Measurements from ENCODE around the gene RPTOR.
"Not testable (repeated sequence)": the region's sequence is repeated elsewhere in the genome, so short reads cannot be mapped to it uniquely, and the experiment has no call there.

Gene RPTOR

DNA sequence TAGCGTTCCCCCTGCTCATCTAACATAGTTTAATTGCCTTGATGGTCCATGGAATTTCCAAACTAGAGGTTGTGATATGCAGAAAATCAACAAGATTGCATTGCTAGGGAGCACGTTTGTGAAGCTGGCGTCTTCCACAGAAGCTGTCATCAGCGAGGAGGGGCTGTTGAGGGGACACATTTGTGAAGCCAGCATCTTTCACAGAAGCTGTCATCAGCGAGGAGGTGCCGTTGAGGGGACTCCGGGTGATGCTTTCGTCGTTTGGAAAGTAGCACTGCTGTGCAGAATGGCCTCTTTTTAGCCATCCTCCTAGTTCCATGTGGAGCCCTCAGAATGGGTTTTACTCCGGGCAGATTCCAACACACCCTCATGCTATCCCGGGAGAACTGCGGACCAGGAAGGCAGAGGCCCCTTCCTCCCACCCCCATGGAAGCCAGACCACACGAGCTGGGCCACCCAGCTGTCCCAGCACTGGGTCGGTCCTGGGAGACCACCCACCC, 327.4 kb downstream of the RPTOR start:
- no peak for DNase-seq (ENCODE audit: low spot score)
- TF ChIP-seq, protein P1, sequence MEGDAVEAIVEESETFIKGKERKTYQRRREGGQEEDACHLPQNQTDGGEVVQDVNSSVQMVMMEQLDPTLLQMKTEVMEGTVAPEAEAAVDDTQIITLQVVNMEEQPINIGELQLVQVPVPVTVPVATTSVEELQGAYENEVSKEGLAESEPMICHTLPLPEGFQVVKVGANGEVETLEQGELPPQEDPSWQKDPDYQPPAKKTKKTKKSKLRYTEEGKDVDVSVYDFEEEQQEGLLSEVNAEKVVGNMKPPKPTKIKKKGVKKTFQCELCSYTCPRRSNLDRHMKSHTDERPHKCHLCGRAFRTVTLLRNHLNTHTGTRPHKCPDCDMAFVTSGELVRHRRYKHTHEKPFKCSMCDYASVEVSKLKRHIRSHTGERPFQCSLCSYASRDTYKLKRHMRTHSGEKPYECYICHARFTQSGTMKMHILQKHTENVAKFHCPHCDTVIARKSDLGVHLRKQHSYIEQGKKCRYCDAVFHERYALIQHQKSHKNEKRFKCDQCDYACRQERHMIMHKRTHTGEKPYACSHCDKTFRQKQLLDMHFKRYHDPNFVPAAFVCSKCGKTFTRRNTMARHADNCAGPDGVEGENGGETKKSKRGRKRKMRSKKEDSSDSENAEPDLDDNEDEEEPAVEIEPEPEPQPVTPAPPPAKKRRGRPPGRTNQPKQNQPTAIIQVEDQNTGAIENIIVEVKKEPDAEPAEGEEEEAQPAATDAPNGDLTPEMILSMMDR (IDR thresholded peaks at IDR 0.05; ENCODE audit: borderline replicate concordance, control extremely low read depth, extremely low read depth, insufficient read depth, missing control alignments), result no peak
- in situ Hi-C loops (cut with MboI; ENCODE audit: low sequenced_read_pairs, unreplicated experiment), result no loop called here

DNA sequence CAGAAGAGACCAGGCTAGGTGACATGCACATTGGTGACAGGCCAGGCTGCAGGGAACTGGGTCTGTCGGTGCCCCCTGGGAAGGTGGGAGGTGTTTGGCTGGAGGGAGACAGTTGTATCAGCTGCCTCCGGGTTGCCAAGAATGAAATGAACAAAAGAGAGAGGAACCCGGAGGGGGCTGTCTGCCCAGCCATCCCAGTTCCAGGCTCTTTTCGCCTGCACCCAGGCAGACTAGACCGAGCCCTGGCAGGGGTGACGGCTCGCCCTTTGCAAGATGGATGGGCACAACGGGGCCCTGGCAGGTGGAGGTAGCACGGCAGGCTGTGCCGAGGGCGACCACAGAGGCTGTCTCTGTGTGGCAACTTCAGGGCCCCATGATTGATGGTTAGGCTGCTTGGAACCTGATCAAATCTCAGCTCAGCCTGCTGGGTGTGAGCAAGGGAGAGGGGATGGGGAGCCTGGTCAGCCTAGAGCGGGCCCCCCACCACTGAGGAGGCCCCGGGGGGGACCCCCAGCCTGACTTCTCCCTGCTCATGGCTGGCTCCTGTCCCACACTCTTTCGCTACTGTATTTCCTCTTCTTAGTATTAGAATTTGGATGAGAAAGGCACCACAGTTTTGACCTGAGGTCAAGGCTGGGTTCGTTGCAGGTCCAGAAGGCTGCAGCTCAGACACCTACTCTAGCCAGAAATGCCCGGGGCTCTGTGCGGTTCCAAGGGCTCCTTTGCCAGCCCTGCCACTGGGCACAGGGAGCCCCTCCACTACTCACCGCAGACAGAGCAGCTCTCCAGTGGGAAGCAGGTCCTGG, 328.1 kb downstream of the RPTOR start:
- TF ChIP-seq, protein P1 (IDR thresholded peaks at IDR 0.05; ENCODE audit: borderline replicate concordance, control extremely low read depth, extremely low read depth, insufficient read depth, missing control alignments), result no peak
- no peak for DNase-seq (ENCODE audit: low spot score)
- in situ Hi-C loops (cut with MboI; ENCODE audit: low sequenced_read_pairs, unreplicated experiment), result no loop called here

DNA sequence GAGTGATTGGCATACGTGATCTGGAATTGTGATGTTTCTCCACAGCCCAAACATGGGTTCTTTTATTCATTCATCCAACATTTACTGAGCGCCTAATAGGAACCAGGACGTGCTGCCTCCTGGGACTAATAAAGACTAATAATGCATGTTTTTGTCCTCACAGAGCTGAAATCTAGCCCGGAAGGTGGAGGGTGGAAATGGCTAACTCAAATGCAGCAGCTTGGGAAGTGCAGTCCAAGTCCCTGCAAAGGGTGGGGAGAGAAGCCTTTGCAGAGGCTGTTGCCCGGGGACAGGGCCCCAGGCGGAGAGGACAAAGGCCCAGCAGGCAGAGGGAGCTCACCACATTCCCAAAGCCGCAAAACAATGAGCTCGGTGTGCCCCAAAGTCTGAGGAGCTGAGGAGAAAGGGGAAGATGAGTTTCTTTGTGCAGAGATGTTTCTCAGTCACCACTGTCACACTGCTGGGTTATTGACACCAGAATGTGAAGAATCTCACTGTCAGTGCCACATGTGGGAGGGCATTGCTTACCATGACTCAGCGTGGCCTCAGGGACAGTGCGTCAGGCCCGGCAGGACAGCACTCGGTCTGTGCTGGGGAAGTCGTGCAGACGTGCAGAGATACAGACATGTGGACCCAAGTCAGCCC, 328.8 kb downstream of the RPTOR start:
- DNase-seq (ENCODE audit: low spot score), result no peak
- in situ Hi-C loops (cut with MboI; ENCODE audit: low sequenced_read_pairs, unreplicated experiment), result no loop called here
- TF ChIP-seq, protein P1 (IDR thresholded peaks at IDR 0.05; ENCODE audit: borderline replicate concordance, control extremely low read depth, extremely low read depth, insufficient read depth, missing control alignments), result no peak

DNA sequence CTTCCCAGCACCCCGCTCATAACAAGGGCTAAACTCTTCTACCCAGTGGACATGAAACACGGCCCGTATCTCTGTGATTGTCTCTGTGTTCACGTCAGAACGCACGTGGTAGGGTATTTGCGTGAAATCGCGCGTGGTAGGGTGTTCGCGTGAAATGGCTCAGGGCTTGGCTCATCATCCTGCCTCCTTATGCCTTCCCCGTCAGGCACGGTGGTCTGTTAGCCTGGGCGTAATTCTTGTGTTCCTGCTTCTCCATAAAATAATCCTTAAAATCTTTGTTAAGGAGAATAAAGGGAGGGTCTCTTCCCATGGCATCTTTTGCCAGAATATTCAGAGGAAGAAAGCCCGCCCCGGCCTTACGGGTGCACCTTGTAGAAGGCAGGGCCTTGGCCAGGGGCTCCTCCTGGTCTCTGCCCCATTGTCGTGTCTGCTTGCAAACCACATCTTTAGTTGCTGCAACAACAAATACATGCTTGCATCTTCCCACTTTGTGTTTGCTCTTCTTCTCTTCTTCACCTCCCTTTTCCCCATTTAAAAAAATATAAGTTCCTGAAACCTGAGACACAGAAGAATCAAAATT, 330.3 kb downstream of the RPTOR start:
- in situ Hi-C loops (cut with MboI; ENCODE audit: low sequenced_read_pairs, unreplicated experiment), result no loop called here
- TF ChIP-seq, protein P1 (IDR thresholded peaks at IDR 0.05; ENCODE audit: borderline replicate concordance, control extremely low read depth, extremely low read depth, insufficient read depth, missing control alignments), result no peak
- DNase-seq (ENCODE audit: low spot score), result no peak

DNA sequence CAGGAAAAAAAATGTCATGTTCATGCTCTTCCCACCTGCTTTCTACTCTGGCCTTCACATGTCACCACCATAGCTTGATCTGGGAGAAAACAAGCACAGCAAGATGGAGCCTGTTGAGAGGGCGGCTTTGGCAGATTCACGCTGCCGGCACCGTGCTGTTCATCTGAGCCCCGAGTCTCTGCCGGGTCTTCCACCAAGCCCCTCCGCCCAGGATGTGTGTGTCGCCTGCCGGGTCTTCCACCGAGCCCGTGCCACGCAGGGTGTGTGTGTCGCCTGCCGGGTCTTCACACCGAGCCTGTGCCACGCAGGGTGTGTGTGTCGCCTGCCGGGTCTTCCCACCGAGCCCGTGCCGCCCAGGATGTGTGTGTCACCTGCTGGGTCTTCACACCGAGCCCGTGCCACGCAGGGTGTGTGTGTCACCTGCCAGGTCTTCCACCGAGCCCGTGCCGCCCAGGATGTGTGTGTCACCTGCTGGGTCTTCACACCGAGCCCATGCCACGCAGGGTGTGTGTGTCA, 330.9 kb downstream of the RPTOR start:
- DNase-seq (ENCODE audit: low spot score); in situ Hi-C loops (cut with MboI; ENCODE audit: low sequenced_read_pairs, unreplicated experiment): not testable (repeated sequence)

DNA sequence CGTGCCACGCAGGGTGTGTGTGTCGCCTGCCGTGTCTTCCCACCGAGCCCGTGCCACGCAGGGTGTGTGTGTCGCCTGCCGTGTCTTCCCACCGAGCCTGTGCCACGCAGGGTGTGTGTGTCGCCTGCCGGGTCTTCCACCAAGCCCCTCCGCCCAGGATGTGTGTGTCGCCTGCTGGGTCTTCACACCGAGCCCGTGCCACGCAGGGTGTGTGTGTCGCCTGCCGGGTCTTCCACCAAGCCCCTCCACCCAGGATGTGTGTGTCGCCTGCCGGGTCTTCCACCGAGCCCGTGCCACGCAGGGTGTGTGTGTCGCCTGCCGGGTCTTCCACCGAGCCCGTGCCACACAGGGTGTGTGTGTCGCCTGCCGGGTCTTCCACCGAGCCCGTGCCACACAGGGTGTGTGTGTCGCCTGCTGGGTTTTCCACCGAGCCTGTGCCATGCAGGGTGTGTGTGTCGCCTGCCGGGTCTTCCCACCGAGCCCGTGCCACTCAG, 331.9 kb downstream of the RPTOR start:
- DNase-seq (ENCODE audit: low spot score); in situ Hi-C loops (cut with MboI; ENCODE audit: low sequenced_read_pairs, unreplicated experiment): not testable (repeated sequence)

DNA sequence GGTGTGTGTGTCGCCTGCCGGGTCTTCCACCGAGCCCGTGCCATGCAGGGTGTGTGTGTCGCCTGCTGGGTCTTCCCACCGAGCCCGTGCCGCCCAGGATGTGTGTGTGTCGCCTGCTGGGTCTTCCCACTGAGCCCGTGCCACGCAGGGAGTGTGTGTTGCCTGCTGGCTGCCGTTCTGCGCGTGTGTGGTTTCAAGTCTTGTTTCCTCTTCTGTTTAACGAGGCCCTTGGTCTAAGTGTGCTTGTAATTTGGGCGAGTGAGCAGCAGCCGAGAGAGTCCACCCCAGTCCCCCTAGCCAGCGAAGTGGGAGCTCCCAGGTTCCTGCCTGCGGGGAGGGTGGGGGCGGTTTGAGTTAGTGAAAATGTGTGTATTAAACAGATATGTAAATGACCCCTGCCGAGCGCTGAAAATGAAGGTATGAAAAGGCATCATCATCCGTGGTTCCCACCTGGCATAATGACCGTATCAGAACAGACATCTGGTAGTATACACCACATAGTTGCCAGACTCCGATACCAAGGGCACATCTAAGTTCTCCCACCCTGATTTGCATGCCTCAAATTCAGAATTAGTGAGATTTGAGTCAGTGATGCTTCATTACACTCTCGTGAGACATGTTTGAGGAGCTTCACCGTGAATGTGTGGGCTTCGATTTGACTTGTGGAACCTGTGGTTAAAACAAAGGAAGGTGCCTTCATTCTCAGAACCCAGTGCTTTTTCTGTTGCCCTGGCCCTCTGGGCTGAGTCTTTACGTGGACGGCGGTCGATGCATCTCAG, 332.5 kb downstream of the RPTOR start:
- peak; percentile 87 for DNase-seq (ENCODE audit: low spot score)
- in situ Hi-C loops (cut with MboI; ENCODE audit: low sequenced_read_pairs, unreplicated experiment), result no loop called here
- TF ChIP-seq, protein P1 (IDR thresholded peaks at IDR 0.05; ENCODE audit: borderline replicate concordance, control extremely low read depth, extremely low read depth, insufficient read depth, missing control alignments), result no peak

Data from GM13976 (cell line).